Liver (tissue), 9 donors: ENCODE data around the gene TMEM129. TPM values are rescaled to one million over a fixed set of nuclear protein-coding genes. Genes with fewer than 3 reads are reported as not detected.

Experiments
- DNase-seq: peaks from one replicate; pipeline ENCODE4 v3.0.0-alpha.2; 2017; ENCODE audit warnings: low spot score
- H3K27ac ChIP-seq, 2 donors: one replicate each; pipeline ENCODE4 v1.7.0; 2013; ENCODE audit warnings: inconsistent platforms in 2 of 2, low read length in 2 of 2, control low read depth in 1 of 2, low read depth in 1 of 2, mild to moderate bottlenecking in 1 of 2
- H3K27me3 ChIP-seq, 4 donors: one replicate each; pipeline versions ENCODE4 v1.6.1 to v1.7.0; 2013; ENCODE audit warnings: low read length in 3 of 4, inconsistent platforms in 1 of 4, mild to moderate bottlenecking in 1 of 4, moderate library complexity in 1 of 4; ENCODE audit not compliant: control insufficient read depth in 4 of 4, insufficient read depth in 4 of 4
- H3K36me3 ChIP-seq, 4 donors: one replicate each; pipeline versions ENCODE4 v1.6.1 to v1.7.0; 2013; ENCODE audit warnings: low read length in 3 of 4, mild to moderate bottlenecking in 3 of 4, low read depth in 1 of 4, moderate library complexity in 1 of 4; ENCODE audit not compliant: control insufficient read depth in 4 of 4, insufficient read depth in 3 of 4
- H3K4me1 ChIP-seq, 4 donors: one replicate each; pipeline versions ENCODE4 v1.6.1 to v1.7.0; 2013; ENCODE audit warnings: low read length in 3 of 4, mild to moderate bottlenecking in 3 of 4, moderate library complexity in 1 of 4; ENCODE audit not compliant: control insufficient read depth in 4 of 4, insufficient read depth in 4 of 4
- H3K4me3 ChIP-seq, 3 donors: one replicate each; pipeline versions ENCODE4 v1.6.1 to v1.7.0; 2013; ENCODE audit warnings: low read length in 3 of 3, control low read depth in 1 of 3, low read depth in 1 of 3, mild to moderate bottlenecking in 1 of 3
- H3K9ac ChIP-seq, 2 donors: one replicate each; pipeline ENCODE4 v1.7.0; 2013; ENCODE audit warnings: low read length in 2 of 2, mild to moderate bottlenecking in 2 of 2, moderate library complexity in 2 of 2, control low read depth in 1 of 2, low read depth in 1 of 2
- H3K9me3 ChIP-seq, 4 donors: one replicate each; pipeline versions ENCODE4 v1.6.1 to v1.7.0; 2013; ENCODE audit warnings: low read length in 3 of 4; ENCODE audit not compliant: control insufficient read depth in 4 of 4
- ATF3 ChIP-seq: IDR thresholded peaks from 2 replicates; pipeline ENCODE4 v1.6.1; 2016; ENCODE audit warnings: antibody characterized with exemption
- CTCF ChIP-seq: fragments of 150-350 bp; IDR thresholded peaks from 2 replicates; pipeline ENCODE4 v1.5.1; 2017; ENCODE audit warnings: improper control_type of control experiment, low read depth, low read length; ENCODE audit not compliant: missing input control
- EGR1 ChIP-seq, 2 donors: IDR thresholded peaks; 2 replicates each; pipeline ENCODE4 v1.6.1; 2016 to 2018; ENCODE audit warnings: antibody characterized with exemption in 2 of 2, low read depth in 2 of 2
- FOXA1 ChIP-seq: IDR thresholded peaks from 2 replicates; pipeline ENCODE4 v1.6.1; 2016; ENCODE audit warnings: antibody characterized with exemption
- FOXA2 ChIP-seq: IDR thresholded peaks from 2 replicates; pipeline ENCODE4 v1.6.1; 2016; ENCODE audit warnings: antibody characterized with exemption
- GABPA ChIP-seq, 2 donors: IDR thresholded peaks in 1 of 2; conservative IDR thresholded peaks in 1 of 2; 2 replicates each; pipeline ENCODE4 v1.6.1; 2016; ENCODE audit warnings: antibody characterized with exemption in 2 of 2, mild to moderate bottlenecking in 1 of 2, moderate library complexity in 1 of 2
- HNF4A ChIP-seq, 2 donors: conservative IDR thresholded peaks; 2 replicates each; pipeline ENCODE4 v1.6.1; 2016; ENCODE audit warnings: antibody characterized with exemption in 2 of 2, mild to moderate bottlenecking in 2 of 2
- HNF4G ChIP-seq: IDR thresholded peaks from 2 replicates; pipeline ENCODE4 v1.6.1; 2016; ENCODE audit warnings: antibody characterized with exemption
- JUND ChIP-seq, 2 donors: IDR thresholded peaks; 2 replicates each; pipeline ENCODE4 v1.6.1; 2016; ENCODE audit warnings: antibody characterized with exemption in 2 of 2
- MAX ChIP-seq: IDR thresholded peaks from 2 replicates; pipeline ENCODE4 v1.6.1; 2016; ENCODE audit warnings: antibody characterized with exemption
- NR2F2 ChIP-seq: IDR thresholded peaks from 2 replicates; pipeline ENCODE4 v1.6.1; 2016; ENCODE audit warnings: antibody characterized with exemption
- RAD21 ChIP-seq, 2 donors: IDR thresholded peaks; 2 replicates each; pipeline ENCODE4 v1.6.1; 2016; ENCODE audit warnings: antibody characterized with exemption in 2 of 2, mild to moderate bottlenecking in 2 of 2
- REST ChIP-seq: IDR thresholded peaks from 2 replicates; pipeline ENCODE4 v1.6.1; 2016; ENCODE audit warnings: antibody characterized with exemption, mild to moderate bottlenecking
- RXRA ChIP-seq, 2 donors: IDR thresholded peaks; 2 replicates each; pipeline ENCODE4 v1.6.1; 2017 to 2018; ENCODE audit warnings: antibody characterized with exemption in 2 of 2, mild to moderate bottlenecking in 1 of 2
- SP1 ChIP-seq: IDR thresholded peaks from 2 replicates; pipeline ENCODE4 v1.6.1; 2018; ENCODE audit warnings: antibody characterized with exemption, mild to moderate bottlenecking
- TAF1 ChIP-seq: conservative IDR thresholded peaks from 2 replicates; pipeline ENCODE4 v1.6.1; 2016; ENCODE audit warnings: antibody characterized with exemption, mild to moderate bottlenecking
- YY1 ChIP-seq: IDR thresholded peaks from 2 replicates; pipeline ENCODE4 v1.6.1; 2016; ENCODE audit warnings: antibody characterized with exemption, mild to moderate bottlenecking
- ZBTB33 ChIP-seq: IDR thresholded peaks from 2 replicates; pipeline ENCODE4 v1.6.1; 2016; ENCODE audit warnings: antibody characterized with exemption
- WGBS: extraction: QIAGEN DNeasy Blood & Tissue Kit; methylation state at CpG from one replicate; pipeline ENCODE4 v1.1.7; 2013; 5-methylcytosine and 5-hydroxymethylcytosine counted together
- polyA plus RNA-seq, 2 donors: library from polyadenylated mRNA; stranded (reverse) in 1 of 2; unstranded in 1 of 2; fragments of 200-250 nt in 1 of 2; fragments of >200 nt in 1 of 2; fragmentation: Nextera tagmentation in 1 of 2; extraction: Ambion mirVana in 1 of 2; gene quantifications; one replicate each; pipeline versions ENCODE4 v1.2.1 to v1.2.3, GENCODE V29; 2013 to 2015
- total RNA-seq, 2 donors: library from RNA; depleted of rRNA; stranded (reverse); fragments of >200 nt; gene quantifications; one replicate each; pipeline ENCODE4 v1.2.3, GENCODE V29; 2014
- donor health status: healthy.
- donor health status: healthy.
- donor health status: healthy.
- donor health status: healthy.
- donor health status: healthy.

The TMEM129 gene
- total and polyA plus RNA-seq, 4 donors = 12.2 to 37.0 (median 21.8) TPM

- no peak overlapping the region for H3K9ac ChIP-seq
- H3K27ac ChIP-seq = no peak overlapping the region
- 87% methylated on average over 20 of the region's 20 CpGs for WGBS
- no peak overlapping the region for H3K4me3 ChIP-seq
- no peak for TF ChIP-seq FOXA2
- TF ChIP-seq RXRA (IDR thresholded peaks at IDR 0.05) = no peak
- TF ChIP-seq MAX = no peak
- TF ChIP-seq EGR1 (IDR thresholded peaks at IDR 0.05; ENCODE audit: low read depth in 2 of 2) = no peak
- no peak for TF ChIP-seq YY1
- TF ChIP-seq SP1 = no peak
- no peak for TF ChIP-seq NR2F2
- no peak for TF ChIP-seq HNF4A (conservative IDR thresholded peaks at IDR 0.05)
- no peak for TF ChIP-seq REST
- TF ChIP-seq TAF1 = no peak
- TF ChIP-seq JUND (IDR thresholded peaks at IDR 0.05) = no peak
- TF ChIP-seq HNF4G = no peak
- TF ChIP-seq RAD21 (IDR thresholded peaks at IDR 0.05) = no peak
- no peak for TF ChIP-seq ATF3
- no peak for TF ChIP-seq CTCF
- no peak for TF ChIP-seq GABPA (IDR thresholded peaks at IDR 0.05 in 1 of 2, conservative IDR thresholded peaks at IDR 0.05 in 1 of 2)
- no peaks in the 10 kb centered on the region for H3K27me3 ChIP-seq
- H3K9me3 ChIP-seq = no peaks in the 10 kb centered on the region
- DNase-seq = no peak
- no peaks in the 10 kb centered on the region for H3K36me3 ChIP-seq
- H3K4me1 ChIP-seq = peaks cover 0 to 5% (median 1%) of the 10 kb centered on the region in 4 donors
Observed at GRCh38 chr4:1756893-1757779, 36.0 kb upstream of the TMEM129 start.

GRCh38 chr4:1756079-1756478 is 35.0 kb upstream of the TMEM129 start:
- H3K27me3 ChIP-seq = no peaks in the 10 kb centered on the region
- TF ChIP-seq TAF1 = no peak
- TF ChIP-seq REST = no peak
- no peak for TF ChIP-seq NR2F2
- no peak for TF ChIP-seq HNF4G
- TF ChIP-seq RAD21 (IDR thresholded peaks at IDR 0.05) = no peak
- TF ChIP-seq SP1 = no peak
- no peak for TF ChIP-seq GABPA (IDR thresholded peaks at IDR 0.05 in 1 of 2, conservative IDR thresholded peaks at IDR 0.05 in 1 of 2)
- no peak for TF ChIP-seq RXRA (IDR thresholded peaks at IDR 0.05)
- no peak for TF ChIP-seq HNF4A (conservative IDR thresholded peaks at IDR 0.05)
- TF ChIP-seq FOXA2 = no peak
- no peak for TF ChIP-seq EGR1 (IDR thresholded peaks at IDR 0.05; ENCODE audit: low read depth in 2 of 2)
- TF ChIP-seq FOXA1 = no peak
- TF ChIP-seq JUND (IDR thresholded peaks at IDR 0.05) = no peak
- TF ChIP-seq YY1 = no peak
- no peak for TF ChIP-seq ZBTB33
- no peak overlapping the region for H3K9ac ChIP-seq
- no peak overlapping the region for H3K27ac ChIP-seq
- WGBS = 76% methylated on average over 18 of the region's 18 CpGs
- no peak for DNase-seq
- H3K4me3 ChIP-seq = no peak overlapping the region
- no peaks in the 10 kb centered on the region for H3K36me3 ChIP-seq
- H3K9me3 ChIP-seq = no peaks in the 10 kb centered on the region
- peaks cover 0 to 6% (median 2%) of the 10 kb centered on the region in 4 donors for H3K4me1 ChIP-seq
